ENCODE measurements around the gene UBALD1. TPM values are rescaled to one million over a fixed set of nuclear protein-coding genes. Genes with fewer than 3 reads are reported as not detected.

The UBALD1 gene
- total RNA-seq, 1 donor, result 9.4 TPM

DNA sequence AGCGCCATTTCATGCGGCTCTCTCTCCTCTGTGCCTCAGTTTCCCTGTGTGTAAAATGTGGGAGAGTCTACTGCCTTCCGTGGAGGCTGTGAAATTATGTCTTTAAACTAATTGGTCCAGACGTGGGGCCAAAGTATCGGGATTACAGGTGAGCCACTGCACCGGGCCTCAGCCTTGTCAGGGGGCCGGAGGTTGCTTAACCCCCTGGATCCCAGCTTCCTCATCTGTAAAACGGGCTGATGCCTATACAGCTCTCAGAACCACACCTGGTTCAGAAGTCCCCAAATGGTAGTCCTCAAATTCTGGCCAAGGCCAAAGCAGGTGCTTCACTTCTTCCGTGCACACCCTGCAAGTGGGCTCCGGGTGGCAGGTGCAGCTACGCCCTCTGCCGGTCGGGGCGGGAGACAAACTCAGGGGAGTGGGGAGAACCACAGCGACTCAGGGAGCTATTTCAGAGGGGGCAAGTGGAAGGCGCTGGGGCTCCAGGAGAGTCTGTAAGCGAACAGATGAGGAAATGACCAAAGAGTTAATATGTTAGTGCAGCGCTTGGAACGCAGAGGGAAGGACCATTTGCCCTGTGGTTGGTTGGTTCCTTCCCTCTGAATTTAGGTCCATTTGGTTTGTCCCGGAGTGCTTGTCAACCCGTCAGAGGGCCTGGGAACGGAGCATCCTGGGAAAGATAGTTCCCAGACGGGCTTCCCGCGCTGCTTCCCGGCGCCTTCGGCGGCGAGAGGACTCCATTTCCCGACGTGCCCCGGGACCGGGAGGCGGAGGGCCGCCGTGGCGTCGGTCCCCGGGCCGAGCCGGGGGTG is 9.5 kb upstream of the UBALD1 start, which contains the start of gene MGRN1:
MGRN1 (plus strand) TSS at position 812 of the 812 bp plus-strand sequence. CDS start 135 bp downstream, outside the sequence.
- Histone ChIP-seq H3K36me3 (ENCODE audit: insufficient read depth, low read length) (no peaks in the 10 kb centered on the region), H3K9me3 (ENCODE audit: low read depth, low read length) (no peaks in the 10 kb centered on the region), H2AFZ (ENCODE audit: low read length) (peak within 1 kb of the TSS; percentile 95), H3K27me3 (ENCODE audit: insufficient read depth, low read length) (no peaks in the 10 kb centered on the region), H3K4me1 (ENCODE audit: insufficient read depth, low read length) (peaks cover 10% of the 10 kb centered on the region), H3K4me2 (ENCODE audit: insufficient read depth, low read length) (peak within 1 kb of the TSS; percentile 96), H3K27ac (ENCODE audit: low read depth, low read length) (peak within 1 kb of the TSS; percentile 90), H3K79me2 (ENCODE audit: insufficient read depth, low read length) (peaks cover 44% of the 10 kb centered on the region), H4K20me1 (ENCODE audit: insufficient read depth, low read length) (peaks cover 22% of the 10 kb centered on the region), H3K4me3 (ENCODE audit: insufficient read depth, low read length) (peak within 1 kb of the TSS; percentile 75)
- TF ChIP-seq, protein P1, sequence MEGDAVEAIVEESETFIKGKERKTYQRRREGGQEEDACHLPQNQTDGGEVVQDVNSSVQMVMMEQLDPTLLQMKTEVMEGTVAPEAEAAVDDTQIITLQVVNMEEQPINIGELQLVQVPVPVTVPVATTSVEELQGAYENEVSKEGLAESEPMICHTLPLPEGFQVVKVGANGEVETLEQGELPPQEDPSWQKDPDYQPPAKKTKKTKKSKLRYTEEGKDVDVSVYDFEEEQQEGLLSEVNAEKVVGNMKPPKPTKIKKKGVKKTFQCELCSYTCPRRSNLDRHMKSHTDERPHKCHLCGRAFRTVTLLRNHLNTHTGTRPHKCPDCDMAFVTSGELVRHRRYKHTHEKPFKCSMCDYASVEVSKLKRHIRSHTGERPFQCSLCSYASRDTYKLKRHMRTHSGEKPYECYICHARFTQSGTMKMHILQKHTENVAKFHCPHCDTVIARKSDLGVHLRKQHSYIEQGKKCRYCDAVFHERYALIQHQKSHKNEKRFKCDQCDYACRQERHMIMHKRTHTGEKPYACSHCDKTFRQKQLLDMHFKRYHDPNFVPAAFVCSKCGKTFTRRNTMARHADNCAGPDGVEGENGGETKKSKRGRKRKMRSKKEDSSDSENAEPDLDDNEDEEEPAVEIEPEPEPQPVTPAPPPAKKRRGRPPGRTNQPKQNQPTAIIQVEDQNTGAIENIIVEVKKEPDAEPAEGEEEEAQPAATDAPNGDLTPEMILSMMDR (IDR thresholded peaks at IDR 0.05; ENCODE audit: extremely low read depth, low read depth, low read length), result peak; percentile 94
- DNase-seq (ENCODE audit: insufficient read length, low spot score, missing footprints), result peak; percentile 99

DNA sequence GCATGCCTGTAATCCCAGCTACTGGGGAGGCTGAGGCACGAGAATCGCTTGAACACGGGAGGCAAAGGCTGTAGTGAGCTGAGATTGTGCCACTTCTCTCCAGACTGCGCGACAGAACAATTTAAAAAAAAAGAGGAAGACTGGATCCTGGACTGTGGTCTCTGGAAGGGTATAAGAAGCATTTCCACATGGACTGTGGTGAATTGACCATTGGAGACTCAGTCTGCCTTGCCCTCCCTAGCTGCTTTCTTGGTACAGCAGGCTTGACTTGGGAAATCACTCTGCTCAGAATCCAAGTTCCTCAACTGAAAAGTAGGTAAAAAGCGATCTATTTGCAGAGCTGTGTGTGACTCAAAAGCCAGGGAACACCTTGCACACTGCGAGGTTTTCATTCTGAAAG is 8.9 kb upstream of the UBALD1 start:
- H3K4me1 ChIP-seq (ENCODE audit: insufficient read depth, low read length), result peaks cover 10% of the 10 kb centered on the region
- TF ChIP-seq, protein P1 (IDR thresholded peaks at IDR 0.05; ENCODE audit: extremely low read depth, low read depth, low read length), result no peak
- H3K4me3 ChIP-seq (ENCODE audit: insufficient read depth, low read length), result no peak overlapping the region
- H3K4me2 ChIP-seq (ENCODE audit: insufficient read depth, low read length), result no peak overlapping the region
- no peaks in the 10 kb centered on the region for H3K36me3 ChIP-seq (ENCODE audit: insufficient read depth, low read length)
- H3K27ac ChIP-seq (ENCODE audit: low read depth, low read length), result no peak overlapping the region
- peaks cover 37% of the 10 kb centered on the region for H3K79me2 ChIP-seq (ENCODE audit: insufficient read depth, low read length)
- no peaks in the 10 kb centered on the region for H3K9me3 ChIP-seq (ENCODE audit: low read depth, low read length)
- peaks cover 20% of the 10 kb centered on the region for H4K20me1 ChIP-seq (ENCODE audit: insufficient read depth, low read length)
- DNase-seq (ENCODE audit: insufficient read length, low spot score, missing footprints), result peak; percentile 19
- no peak overlapping the region for H2AFZ ChIP-seq (ENCODE audit: low read length)
- H3K27me3 ChIP-seq (ENCODE audit: insufficient read depth, low read length), result no peaks in the 10 kb centered on the region

DNA sequence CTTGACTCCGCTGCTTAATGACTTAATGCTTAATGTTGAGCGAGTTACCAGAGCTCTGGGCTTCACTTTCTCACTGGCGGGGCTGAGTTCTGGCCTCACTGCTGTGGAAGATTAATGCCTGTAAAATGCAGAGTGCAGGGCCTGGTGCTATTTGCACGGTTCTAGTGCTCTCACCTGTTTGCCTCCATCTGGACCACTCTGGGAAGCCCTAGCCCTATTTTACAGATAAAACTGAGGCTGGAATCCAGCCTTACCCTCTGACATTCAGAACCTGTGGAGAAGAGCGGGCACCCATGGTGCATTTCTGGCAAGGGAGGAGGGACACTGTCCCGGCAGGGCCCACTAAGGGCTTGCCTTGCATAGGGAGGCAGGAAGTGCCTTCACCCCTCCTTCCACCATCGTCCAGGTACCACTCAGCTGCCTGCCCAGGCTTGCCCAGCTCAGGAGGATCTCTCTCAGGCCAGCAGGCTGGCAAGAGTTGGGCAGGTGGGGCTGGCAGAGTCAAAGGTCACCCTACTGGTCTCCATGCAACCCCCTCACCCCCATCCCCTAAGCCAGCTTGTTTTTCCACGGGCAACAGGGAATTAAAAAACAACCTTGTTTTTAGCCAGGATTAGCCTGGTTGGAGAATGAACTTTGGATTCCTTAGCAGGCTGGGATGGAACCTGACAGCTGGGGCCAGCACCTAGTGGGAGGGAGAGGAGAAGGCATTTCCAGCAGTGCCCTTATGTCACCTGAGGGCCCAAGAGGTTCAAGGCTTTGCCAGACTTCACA is 4.1 kb upstream of the UBALD1 start:
- no peaks in the 10 kb centered on the region for H3K36me3 ChIP-seq (ENCODE audit: insufficient read depth, low read length)
- H3K9me3 ChIP-seq (ENCODE audit: low read depth, low read length), result no peaks in the 10 kb centered on the region
- peaks cover 7% of the 10 kb centered on the region for H3K79me2 ChIP-seq (ENCODE audit: insufficient read depth, low read length)
- no peak overlapping the region for H3K4me3 ChIP-seq (ENCODE audit: insufficient read depth, low read length)
- TF ChIP-seq, protein P1 (IDR thresholded peaks at IDR 0.05; ENCODE audit: extremely low read depth, low read depth, low read length), result no peak
- peaks cover 15% of the 10 kb centered on the region for H3K4me1 ChIP-seq (ENCODE audit: insufficient read depth, low read length)
- H3K4me2 ChIP-seq (ENCODE audit: insufficient read depth, low read length), result no peak overlapping the region
- no peaks in the 10 kb centered on the region for H3K27me3 ChIP-seq (ENCODE audit: insufficient read depth, low read length)
- no peak overlapping the region for H3K27ac ChIP-seq (ENCODE audit: low read depth, low read length)
- H4K20me1 ChIP-seq (ENCODE audit: insufficient read depth, low read length), result peaks cover under 1% of the 10 kb centered on the region
- no peak overlapping the region for H2AFZ ChIP-seq (ENCODE audit: low read length)
- DNase-seq (ENCODE audit: insufficient read length, low spot score, missing footprints), result peak; percentile 47

DNA sequence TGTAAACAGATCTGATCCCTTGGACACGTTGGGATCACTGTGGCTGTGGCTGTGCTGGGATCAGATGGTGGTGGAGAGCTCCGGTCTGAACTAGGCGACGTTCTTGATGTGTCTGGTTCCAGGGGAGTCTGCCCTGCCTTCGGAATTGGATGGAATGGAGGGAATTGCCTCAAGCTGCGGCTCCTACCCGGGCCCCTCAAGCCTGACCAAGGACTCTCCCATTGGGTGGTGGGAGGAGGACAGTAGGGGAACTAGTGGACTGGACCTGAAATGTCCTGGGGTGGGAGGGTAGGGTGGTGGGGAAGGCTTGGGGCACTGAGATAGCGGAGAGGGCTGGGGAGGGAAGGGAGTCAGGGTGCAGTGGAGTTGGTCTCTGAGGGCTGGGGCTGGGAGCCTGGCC is 3.2 kb upstream of the UBALD1 start:
- Histone ChIP-seq H4K20me1 (ENCODE audit: insufficient read depth, low read length) (peaks cover 10% of the 10 kb centered on the region), H2AFZ (ENCODE audit: low read length) (no peak overlapping the region), H3K79me2 (ENCODE audit: insufficient read depth, low read length) (peaks cover 16% of the 10 kb centered on the region), H3K4me3 (ENCODE audit: insufficient read depth, low read length) (no peak overlapping the region), H3K4me2 (ENCODE audit: insufficient read depth, low read length) (no peak overlapping the region), H3K4me1 (ENCODE audit: insufficient read depth, low read length) (peaks cover 24% of the 10 kb centered on the region), H3K9me3 (ENCODE audit: low read depth, low read length) (no peaks in the 10 kb centered on the region), H3K36me3 (ENCODE audit: insufficient read depth, low read length) (no peaks in the 10 kb centered on the region), H3K27me3 (ENCODE audit: insufficient read depth, low read length) (no peaks in the 10 kb centered on the region), H3K27ac (ENCODE audit: low read depth, low read length) (no peak overlapping the region)
- peak; percentile 29 for DNase-seq (ENCODE audit: insufficient read length, low spot score, missing footprints)
- TF ChIP-seq, protein P1 (IDR thresholded peaks at IDR 0.05; ENCODE audit: extremely low read depth, low read depth, low read length), result no peak
